ENCODE data around the gene SLAMF1.

Gene SLAMF1

GRCh38 chr1:160579216-160579701 is 67.6 kb downstream of the SLAMF1 start, which contains the start of gene CD84:
TSS of gene CD84 (minus strand) at chr1:160579496. CDS start at chr1:160579437, 59 bp downstream.
- no peak for DNase-seq (ENCODE audit: low read depth)
- in situ Hi-C loops (cut with HindIII; ENCODE audit: low sequenced_read_pairs): no loop called here
- H3K4me3 ChIP-seq (ENCODE audit: low read depth, low read length): no peak within 1 kb of the TSS
- TF ChIP-seq CTCF (IDR thresholded peaks at IDR 0.05; ENCODE audit: low read depth, low read length, missing control alignments): no peak

GRCh38 chr1:160578525-160579191 is 68.2 kb downstream of the SLAMF1 start:
- no peak for DNase-seq (ENCODE audit: low read depth)
- no peak for TF ChIP-seq CTCF (IDR thresholded peaks at IDR 0.05; ENCODE audit: low read depth, low read length, missing control alignments)
- in situ Hi-C loops (cut with HindIII; ENCODE audit: low sequenced_read_pairs): no loop called here
- H3K4me3 ChIP-seq (ENCODE audit: low read depth, low read length): no peak overlapping the region

GRCh38 chr1:160578175-160578524 is 68.7 kb downstream of the SLAMF1 start:
- in situ Hi-C loops (cut with HindIII; ENCODE audit: low sequenced_read_pairs): no loop called here
- DNase-seq (ENCODE audit: low read depth): no peak
- H3K4me3 ChIP-seq (ENCODE audit: low read depth, low read length): no peak overlapping the region
- TF ChIP-seq CTCF (IDR thresholded peaks at IDR 0.05; ENCODE audit: low read depth, low read length, missing control alignments): no peak

- H3K4me3 ChIP-seq (ENCODE audit: low read depth, low read length): no peak overlapping the region
- in situ Hi-C loops (cut with HindIII; ENCODE audit: low sequenced_read_pairs): no loop called here
- no peak for DNase-seq (ENCODE audit: low read depth)
- no peak for TF ChIP-seq CTCF (IDR thresholded peaks at IDR 0.05; ENCODE audit: low read depth, low read length, missing control alignments)
These were observed 69.2 kb downstream of the SLAMF1 start for GRCh38 chr1:160577671-160578070.

- no peak for DNase-seq (ENCODE audit: low read depth)
- H3K4me3 ChIP-seq (ENCODE audit: low read depth, low read length): no peak overlapping the region
- TF ChIP-seq CTCF (IDR thresholded peaks at IDR 0.05; ENCODE audit: low read depth, low read length, missing control alignments): no peak
- in situ Hi-C loops (cut with HindIII; ENCODE audit: low sequenced_read_pairs): no loop called here
These were observed 70.0 kb downstream of the SLAMF1 start for GRCh38 chr1:160576884-160577283.

GRCh38 chr1:160576390-160576789 is 70.5 kb downstream of the SLAMF1 start:
- no peak for TF ChIP-seq CTCF (IDR thresholded peaks at IDR 0.05; ENCODE audit: low read depth, low read length, missing control alignments)
- no peak overlapping the region for H3K4me3 ChIP-seq (ENCODE audit: low read depth, low read length)
- in situ Hi-C loops (cut with HindIII; ENCODE audit: low sequenced_read_pairs): no loop called here
- DNase-seq (ENCODE audit: low read depth): no peak

Measured in astrocyte of the cerebellum (primary cell).